H1 (cell line): ENCODE results near the gene DLX4. TPM values are rescaled to one million over a fixed set of nuclear protein-coding genes. Genes with fewer than 3 reads are reported as not detected.

ENCODE experiments used
- CTCF ChIA-PET: fragments of 300-600 bp; sonication (Branson Sonifier 250); formaldehyde crosslinking; loops from one replicate; lab custom pipeline; 2021; ENCODE audit not compliant: partially characterized antibody; lab: Charles Lee
- POLR2A ChIA-PET: fragments of 300-600 bp; sonication (Branson Sonifier 250); formaldehyde crosslinking; loops from one replicate; lab custom pipeline; 2021; ENCODE audit warnings: inconsistent platforms; ENCODE audit not compliant: partially characterized antibody; lab: Charles Lee
- DNase-seq, 2 experiments: peaks; one replicate each; pipeline versions ENCODE4 v3.0.0 to v3.0.0-alpha.2; 2010 to 2022; ENCODE audit warnings: low spot score in 2 of 2, low read depth in 1 of 2, mixed read lengths in 1 of 2
- FAIRE-seq: peaks from 2 replicates; lab custom pipeline; 2011; peaks lifted over from hg19 to GRCh38; lab: Jason Lieb, UNC
- H2AFZ ChIP-seq: 2 replicates; pipeline ENCODE4 v1.8.1; 2012; ENCODE audit warnings: low read length, inconsistent platforms
- H2AK5ac ChIP-seq: 2 replicates; pipeline ENCODE4 v1.6.1; 2013; ENCODE audit warnings: low read depth, low read length
- H2BK120ac ChIP-seq: replicated peaks from 2 replicates; pipeline ENCODE3; 2013; ENCODE audit warnings: low read depth, low read length, inconsistent platforms
- H2BK12ac ChIP-seq: 2 replicates; pipeline ENCODE4 v1.6.1; 2013; ENCODE audit warnings: low read depth, low read length
- H2BK15ac ChIP-seq: 2 replicates; pipeline ENCODE4 v1.6.1; 2013; ENCODE audit warnings: low read length
- H2BK20ac ChIP-seq: 2 replicates; pipeline ENCODE4 v1.6.1; 2013; ENCODE audit warnings: low read length
- H2BK5ac ChIP-seq: 2 replicates; pipeline ENCODE4 v1.6.1; 2013; ENCODE audit warnings: low read depth, low read length
- H3K14ac ChIP-seq: 2 replicates; pipeline ENCODE4 v1.6.1; 2013; ENCODE audit warnings: inconsistent platforms; ENCODE audit not compliant: insufficient read length
- H3K18ac ChIP-seq: 2 replicates; pipeline ENCODE4 v1.6.1; 2013; ENCODE audit warnings: low read length; ENCODE audit errors: extremely low read depth
- H3K23ac ChIP-seq: 2 replicates; pipeline ENCODE4 v1.6.1; 2013; ENCODE audit warnings: inconsistent platforms; ENCODE audit not compliant: insufficient read length
- H3K23me2 ChIP-seq: 2 replicates; pipeline ENCODE4 v1.6.1; 2013; ENCODE audit warnings: low read depth, low read length
- H3K27ac ChIP-seq: 2 replicates; pipeline ENCODE4 v1.6.1; 2011; ENCODE audit warnings: low read depth, low read length, inconsistent platforms
- H3K27me3 ChIP-seq, 4 experiments: replicated peaks in 1 of 4; 1 replicate in 1 of 4; 2 replicates in 3 of 4; pipeline versions ENCODE4 v1.6.1 to v1.8.1; 2011 to 2013; ENCODE audit warnings: low read length in 3 of 4, mild to moderate bottlenecking in 3 of 4, inconsistent platforms in 2 of 4, mixed read lengths in 2 of 4, moderate library complexity in 1 of 4; ENCODE audit not compliant: control insufficient read depth in 3 of 4, insufficient read depth in 3 of 4; ENCODE audit errors: extremely low read depth in 1 of 4
- H3K36me3 ChIP-seq, 4 experiments: 2 replicates each; pipeline versions ENCODE4 v1.6.1 to v1.8.1; 2011 to 2013; ENCODE audit warnings: mild to moderate bottlenecking in 4 of 4, low read length in 3 of 4, moderate library complexity in 2 of 4, control low read depth in 1 of 4, inconsistent platforms in 1 of 4; ENCODE audit not compliant: insufficient read depth in 4 of 4, control insufficient read depth in 2 of 4
- H3K4ac ChIP-seq: replicated peaks from 2 replicates; pipeline ENCODE3; 2013; ENCODE audit warnings: low read length, low read depth, mixed read lengths, inconsistent platforms; ENCODE audit not compliant: insufficient read length
- H3K4me1 ChIP-seq, 4 experiments: replicated peaks in 1 of 4; 1 replicate in 1 of 4; 2 replicates in 3 of 4; pipeline versions ENCODE4 v1.6.1 to v1.8.1; 2011 to 2013; ENCODE audit warnings: low read length in 3 of 4, inconsistent platforms in 2 of 4, mixed read lengths in 1 of 4; ENCODE audit not compliant: insufficient read depth in 4 of 4, control insufficient read depth in 3 of 4
- H3K4me2 ChIP-seq, 2 experiments: 2 replicates each; pipeline versions ENCODE4 v1.6.1 to v1.8.1; 2011 to 2013; ENCODE audit warnings: low read depth in 2 of 2, low read length in 2 of 2, control low read depth in 1 of 2, inconsistent platforms in 1 of 2, mild to moderate bottlenecking in 1 of 2; ENCODE audit not compliant: insufficient read depth in 1 of 2
- H3K4me3 ChIP-seq, 4 experiments: fragments of 200-600, 300-600 bp in 1 of 4; sonication (generic), shearing (Covaris generic), sonication (Bioruptor Twin) in 1 of 4; 2 replicates each; pipeline versions ENCODE4 v1.5.1 to v1.8.1; 2011 to 2016; ENCODE audit warnings: low read length in 4 of 4, low read depth in 3 of 4, control low read depth in 2 of 4, inconsistent platforms in 2 of 4, mild to moderate bottlenecking in 2 of 4, mixed read lengths in 1 of 4, moderate library complexity in 1 of 4; ENCODE audit not compliant: insufficient read depth in 2 of 4; ENCODE audit errors: extremely low read depth in 1 of 4
- H3K56ac ChIP-seq: replicated peaks from 2 replicates; pipeline ENCODE3; 2013; ENCODE audit warnings: low read depth, mild to moderate bottlenecking, mixed read lengths, low read length, inconsistent platforms; ENCODE audit not compliant: insufficient read length
- H3K79me1 ChIP-seq: 2 replicates; pipeline ENCODE4 v1.6.1; 2013; ENCODE audit warnings: low read depth, low read length, control low read depth
- H3K79me2 ChIP-seq, 2 experiments: 2 replicates each; pipeline versions ENCODE4 v1.6.1 to v1.8.1; 2012 to 2013; ENCODE audit warnings: low read length in 2 of 2, mild to moderate bottlenecking in 2 of 2, inconsistent platforms in 1 of 2; ENCODE audit not compliant: insufficient read depth in 2 of 2, control insufficient read depth in 1 of 2
- H3K9ac ChIP-seq, 4 experiments: replicated peaks in 1 of 4; 1 replicate in 1 of 4; 2 replicates in 3 of 4; pipeline versions ENCODE4 v1.6.1 to v1.8.1; 2011 to 2013; ENCODE audit warnings: low read depth in 3 of 4, low read length in 3 of 4, control low read depth in 2 of 4, mild to moderate bottlenecking in 2 of 4, moderate library complexity in 2 of 4, inconsistent platforms in 1 of 4; ENCODE audit errors: extremely low read depth in 1 of 4
- H3K9me3 ChIP-seq, 2 experiments: 2 replicates each; pipeline versions ENCODE4 v1.6.1 to v1.8.1; 2012 to 2013; ENCODE audit warnings: mild to moderate bottlenecking in 2 of 2, moderate library complexity in 2 of 2, control low read depth in 1 of 2, inconsistent platforms in 1 of 2, low read depth in 1 of 2, low read length in 1 of 2, mixed read lengths in 1 of 2; ENCODE audit not compliant: insufficient read depth in 2 of 2
- H4K20me1 ChIP-seq, 2 experiments: replicated peaks in 1 of 2; 2 replicates each; pipeline versions ENCODE3 to v1.8.1; 2011 to 2013; ENCODE audit warnings: inconsistent platforms in 2 of 2, low read length in 2 of 2, mild to moderate bottlenecking in 1 of 2; ENCODE audit not compliant: insufficient read depth in 2 of 2, control insufficient read depth in 1 of 2
- H4K5ac ChIP-seq: 2 replicates; pipeline ENCODE4 v1.6.1; 2013; ENCODE audit warnings: low read length, low read depth, mixed read lengths, inconsistent platforms; ENCODE audit not compliant: insufficient read length
- H4K8ac ChIP-seq: 2 replicates; pipeline ENCODE4 v1.8.0; 2013; ENCODE audit warnings: mild to moderate bottlenecking, moderate library complexity, low read length, inconsistent platforms; ENCODE audit not compliant: insufficient read depth; ENCODE audit errors: extremely low read depth
- H4K91ac ChIP-seq: replicated peaks from 2 replicates; pipeline ENCODE3; 2013; ENCODE audit warnings: low read length, mixed read lengths, inconsistent platforms; ENCODE audit not compliant: insufficient read length
- ATF3 ChIP-seq: IDR thresholded peaks from 2 replicates; pipeline ENCODE4 v1.6.1; 2011; ENCODE audit warnings: low read depth, mild to moderate bottlenecking, low read length; ENCODE audit not compliant: insufficient read depth
- GABPA ChIP-seq: IDR thresholded peaks from 2 replicates; pipeline ENCODE4 v1.6.1; 2011; ENCODE audit warnings: mild to moderate bottlenecking, low read length, moderate library complexity, borderline replicate concordance; ENCODE audit not compliant: insufficient read depth
- NRF1 ChIP-seq: IDR thresholded peaks from 2 replicates; pipeline ENCODE4 v1.6.1; 2011; ENCODE audit warnings: mild to moderate bottlenecking, low read depth, low read length, improper control_type of control experiment
- POU5F1 ChIP-seq: IDR thresholded peaks from 2 replicates; pipeline ENCODE4 v1.6.1; 2011; ENCODE audit warnings: low read depth, mild to moderate bottlenecking, low read length, moderate library complexity
- SRF ChIP-seq: IDR thresholded peaks from 2 replicates; pipeline ENCODE4 v1.6.1; 2011; ENCODE audit warnings: mild to moderate bottlenecking, low read depth, low read length, moderate library complexity
- TBP ChIP-seq: IDR thresholded peaks from 2 replicates; pipeline ENCODE4 v1.6.1; 2011; ENCODE audit warnings: low read depth, low read length, improper control_type of control experiment
- YY1 ChIP-seq: IDR thresholded peaks from 2 replicates; pipeline ENCODE4 v1.6.1; 2011; ENCODE audit warnings: low read depth, mild to moderate bottlenecking, low read length
- WGBS, 2 experiments: shearing (Covaris generic) in 1 of 2; methylation state at CpG; one replicate each; pipeline versions ENCODE4 v1.1.6 to v1.1.7; 2013 to 2015; ENCODE audit warnings: low lambda C conversion rate in 2 of 2, mixed read lengths in 2 of 2, inconsistent platforms in 1 of 2, low coverage in 1 of 2, missing lambda C conversion rate in 1 of 2; ENCODE audit not compliant: insufficient replicate concordance in 2 of 2, insufficient coverage in 1 of 2, insufficient read length in 1 of 2; ENCODE audit errors: extremely low coverage in 1 of 2, missing lambda C conversion rate in 1 of 2; 5-methylcytosine and 5-hydroxymethylcytosine counted together
- polyA plus RNA-seq, 7 experiments: library from polyadenylated mRNA; depleted of rRNA in 3 of 7; stranded (reverse) in 5 of 7; unstranded in 2 of 7; fragments of >200 nt in 5 of 7; fragments of 200-250 nt in 2 of 7; gene quantifications; 1 replicate in 5 of 7; 2 replicates in 1 of 7; 4 replicates in 1 of 7; pipeline versions ENCODE4 v1.2.1 to v1.2.3, GENCODE V29; 2011 to 2013; ENCODE audit warnings: missing spikeins in 2 of 7, mixed read lengths in 2 of 7
- total RNA-seq: library from RNA; stranded (reverse); fragmentation: NEBNext Ultra II Directional; extraction: Animal tissue kit (Norgen Biotek cat#: 25700); gene quantifications from 2 replicates; pipeline ENCODE4 v1.2.1, GENCODE V29; 2021

DLX4 gene
- total and polyA plus RNA-seq, 2 of the 8 experiments (the other 6 are each of a cell fraction or from before 2014, with no cell fraction given) = 0.67 to 0.80 TPM

- H3K9ac ChIP-seq = no peak overlapping the region
- WGBS, 2 experiments = 10% methylated on average over 23 of the region's 23 CpGs; no CpG with 5 or more reads in 1 of the 2 experiments
- TF ChIP-seq NRF1 = no peak
- no peak for TF ChIP-seq GABPA
- TF ChIP-seq SRF = no peak
- no peak for TF ChIP-seq YY1
- no peak for TF ChIP-seq ATF3
- TF ChIP-seq POU5F1 = no peak
- TF ChIP-seq TBP = no peak
These were observed 24.0 kb downstream of the DLX4 start for GRCh38 chr17:49992933-49993422.

More at GRCh38 chr17:49992933-49993422, 24.0 kb downstream of the DLX4 start:
- H2BK20ac ChIP-seq = no peak overlapping the region; the same call in 1 of the 2 replicates
- H3K27me3 ChIP-seq = peaks cover 59 to 100% (median 92%) of the 10 kb centered on the region in 4 experiments
- H4K20me1 ChIP-seq = peaks cover 2 to 14% of the 10 kb centered on the region in 2 experiments
- DNase-seq (no peak), FAIRE-seq (no peak)
- H4K8ac ChIP-seq = peak overlapping the region; percentile 21; the same call in 1 of the 2 replicates
- H2BK12ac ChIP-seq = no peak overlapping the region; the same call in 1 of the 2 replicates
- no peaks in the 10 kb centered on the region for H3K79me1 ChIP-seq
- no peak overlapping the region for H2AK5ac ChIP-seq
- H3K4me3 ChIP-seq = peak overlapping the region; percentile 40 to 63 (median 44)
- H2AFZ ChIP-seq = peak overlapping the region; percentile 81; the same call in 1 of the 2 replicates
- CTCF ChIA-PET = interaction anchor here (1.2 to 18.5 kb wide), 9 partner anchors 16 to 176 kb away, joined by 3 to 547 read pairs (median 156); partner anchors contain the start of gene TAC4
- H3K18ac ChIP-seq = 0 out of 2 replicates have a peak overlapping the region, but pooled peaks have one; percentile 48
- no peak overlapping the region for H4K91ac ChIP-seq
- peaks cover 18% of the 10 kb centered on the region; the same call in 1 of the 2 replicates for H3K23me2 ChIP-seq
- H3K4me2 ChIP-seq = peak overlapping the region; percentile 67 to 91
- no peak overlapping the region for H2BK5ac ChIP-seq
- no peak overlapping the region for H3K23ac ChIP-seq
- H3K4ac ChIP-seq = no peak overlapping the region
- no peaks in the 10 kb centered on the region for H3K79me2 ChIP-seq
- no peak overlapping the region for H3K14ac ChIP-seq
- H2BK120ac ChIP-seq = no peak overlapping the region
- peaks cover 0 to 5% of the 10 kb centered on the region in 2 experiments; a peak in 1 of 4 replicates for H3K9me3 ChIP-seq
- no peak overlapping the region for H3K56ac ChIP-seq
- no peak overlapping the region for H3K27ac ChIP-seq
- POLR2A ChIA-PET = interaction anchor here (0.9 to 3.3 kb wide), 8 partner anchors 10 to 130 kb away, joined by 3 to 14 read pairs (median 6); no protein-coding TSS in a partner anchor
- no peaks in the 10 kb centered on the region; a peak in 1 of 8 replicates for H3K36me3 ChIP-seq
- H4K5ac ChIP-seq = no peak overlapping the region
- H2BK15ac ChIP-seq = 0 out of 2 replicates have a peak overlapping the region, but pooled peaks have one; percentile 84
- H3K4me1 ChIP-seq = peaks cover 7 to 39% (median 22%) of the 10 kb centered on the region in 4 experiments
